H9 (cell line): ENCODE data around the gene CHMP3. TPM values are rescaled to one million over a fixed set of nuclear protein-coding genes. Genes with fewer than 3 reads are reported as not detected.

Source experiments
- DNase-seq: peaks from one replicate; pipeline ENCODE4 v3.0.0-alpha.2; 2017
- H2AFZ ChIP-seq: one replicate; pipeline ENCODE4 v1.6.1; 2013; ENCODE audit warnings: mild to moderate bottlenecking, low read length, control low read depth, moderate library complexity
- H2AK5ac ChIP-seq: 2 replicates; pipeline ENCODE4 v1.6.1; 2013; ENCODE audit warnings: low read length, control low read depth, mixed read lengths; ENCODE audit not compliant: insufficient read length
- H2BK120ac ChIP-seq: one replicate; pipeline ENCODE4 v1.6.1; 2013; ENCODE audit warnings: low read depth, mild to moderate bottlenecking, low read length, control low read depth, inconsistent platforms; ENCODE audit not compliant: poor library complexity, severe bottlenecking
- H2BK12ac ChIP-seq: 2 replicates; pipeline ENCODE4 v1.6.1; 2013; ENCODE audit warnings: low read length, control low read depth, mixed read lengths, low read depth; ENCODE audit not compliant: insufficient read length
- H2BK15ac ChIP-seq: 2 replicates; pipeline ENCODE4 v1.6.1; 2013; ENCODE audit warnings: low read depth, low read length, control low read depth
- H2BK20ac ChIP-seq: one replicate; pipeline ENCODE4 v1.6.1; 2013; ENCODE audit warnings: low read depth, mild to moderate bottlenecking, low read length, control low read depth, inconsistent platforms; ENCODE audit not compliant: poor library complexity, severe bottlenecking
- H2BK5ac ChIP-seq: 2 replicates; pipeline ENCODE4 v1.6.1; 2013; ENCODE audit warnings: low read length, control low read depth, mixed read lengths; ENCODE audit not compliant: insufficient read length
- H3K14ac ChIP-seq: 2 replicates; pipeline ENCODE4 v1.6.1; 2013; ENCODE audit warnings: low read length, control low read depth; ENCODE audit not compliant: insufficient read depth
- H3K18ac ChIP-seq: 2 replicates; pipeline ENCODE4 v1.6.1; 2013; ENCODE audit warnings: low read depth, mild to moderate bottlenecking, mixed read lengths, low read length, control low read depth; ENCODE audit not compliant: insufficient read length
- H3K23ac ChIP-seq: 2 replicates; pipeline ENCODE4 v1.6.1; 2013; ENCODE audit warnings: low read length, control low read depth, mixed read lengths, low read depth; ENCODE audit not compliant: insufficient read length
- H3K23me2 ChIP-seq: 2 replicates; pipeline ENCODE4 v1.6.1; 2013; ENCODE audit warnings: low read depth, mild to moderate bottlenecking, mixed read lengths, low read length, control low read depth; ENCODE audit not compliant: insufficient read length, poor library complexity, severe bottlenecking
- H3K27ac ChIP-seq: 2 replicates; pipeline ENCODE4 v1.5.1; 2013; ENCODE audit warnings: low read length, control low read depth, mixed read lengths, low read depth; ENCODE audit not compliant: insufficient read length
- H3K27me3 ChIP-seq: 2 replicates; pipeline ENCODE4 v1.6.1; 2013; ENCODE audit warnings: low read length, control low read depth, inconsistent platforms; ENCODE audit not compliant: insufficient read depth
- H3K4ac ChIP-seq: 2 replicates; pipeline ENCODE4 v1.6.1; 2013; ENCODE audit warnings: low read depth, mild to moderate bottlenecking, control low read depth, inconsistent platforms, low read length, moderate library complexity
- H3K4me1 ChIP-seq: 2 replicates; pipeline ENCODE4 v1.6.1; 2013; ENCODE audit warnings: low read length, control low read depth, inconsistent platforms; ENCODE audit not compliant: insufficient read depth
- H3K4me2 ChIP-seq: 2 replicates; pipeline ENCODE4 v1.6.1; 2013; ENCODE audit warnings: low read length, control low read depth, mixed read lengths; ENCODE audit not compliant: insufficient read length, insufficient read depth
- H3K56ac ChIP-seq: 2 replicates; pipeline ENCODE4 v1.6.1; 2013; ENCODE audit warnings: low read depth, mild to moderate bottlenecking, mixed read lengths, low read length, control low read depth; ENCODE audit not compliant: insufficient read length
- H3K79me1 ChIP-seq: 2 replicates; pipeline ENCODE4 v1.6.1; 2013; ENCODE audit warnings: low read depth, mild to moderate bottlenecking, moderate library complexity, low read length, control low read depth, inconsistent platforms; ENCODE audit not compliant: insufficient read depth, poor library complexity, severe bottlenecking
- H3K79me2 ChIP-seq: 2 replicates; pipeline ENCODE4 v1.6.1; 2013; ENCODE audit warnings: low read length, control low read depth, inconsistent platforms; ENCODE audit not compliant: insufficient read depth
- H3K9ac ChIP-seq: 2 replicates; pipeline ENCODE4 v1.6.1; 2013; ENCODE audit warnings: low read length, control low read depth, mixed read lengths; ENCODE audit not compliant: insufficient read length; ENCODE audit errors: extremely low read depth
- H3K9me3 ChIP-seq: one replicate; pipeline ENCODE4 v1.6.1; 2013; ENCODE audit warnings: low read depth, low read length, inconsistent platforms; ENCODE audit not compliant: control insufficient read depth
- H3T11ph ChIP-seq: one replicate; pipeline ENCODE4 v1.6.1; 2013; ENCODE audit warnings: mild to moderate bottlenecking, low read length, control low read depth, inconsistent platforms
- H4K20me1 ChIP-seq: one replicate; pipeline ENCODE4 v1.6.1; 2013; ENCODE audit not compliant: control insufficient read depth, insufficient read length, insufficient read depth
- H4K5ac ChIP-seq: 2 replicates; pipeline ENCODE4 v1.6.1; 2013; ENCODE audit warnings: low read depth, mild to moderate bottlenecking, mixed read lengths, low read length, control low read depth; ENCODE audit not compliant: insufficient read length
- H4K8ac ChIP-seq: replicated peaks from 2 replicates; pipeline ENCODE4 v1.6.1; 2013; ENCODE audit warnings: low read length, control low read depth, mixed read lengths, low read depth; ENCODE audit not compliant: insufficient read length
- H4K91ac ChIP-seq: 2 replicates; pipeline ENCODE4 v1.6.1; 2013; ENCODE audit warnings: low read depth, mild to moderate bottlenecking, moderate library complexity, mixed read lengths, low read length, control low read depth; ENCODE audit not compliant: insufficient read length
- H3K27ac Mint-ChIP-seq, 3 experiments: 2 replicates in 2 of 3; 3 replicates in 1 of 3; pipeline ENCODE4 v1.8.0; 2020 to 2021; ENCODE audit warnings: mixed read lengths in 3 of 3, mild to moderate bottlenecking in 1 of 3, moderate library complexity in 1 of 3
- H3K27me3 Mint-ChIP-seq: 2 replicates; pipeline ENCODE4 v1.8.0; 2021; ENCODE audit warnings: low read depth, mild to moderate bottlenecking, moderate library complexity, mixed read lengths
- H3K36me3 Mint-ChIP-seq, 3 experiments: 2 replicates in 2 of 3; 3 replicates in 1 of 3; pipeline ENCODE4 v1.8.0; 2020 to 2021; ENCODE audit warnings: low read depth in 3 of 3, mixed read lengths in 3 of 3; ENCODE audit not compliant: insufficient read depth in 1 of 3
- H3K4me1 Mint-ChIP-seq, 2 experiments: 2 replicates each; pipeline ENCODE4 v1.8.0; 2020; ENCODE audit warnings: mixed read lengths in 2 of 2
- H3K4me3 Mint-ChIP-seq, 2 experiments: 2 replicates in 1 of 2; 3 replicates in 1 of 2; pipeline ENCODE4 v1.8.0; 2020 to 2021; ENCODE audit warnings: mild to moderate bottlenecking in 2 of 2, mixed read lengths in 2 of 2, moderate library complexity in 1 of 2
- H3K9me3 Mint-ChIP-seq, 2 experiments: 2 replicates in 1 of 2; 3 replicates in 1 of 2; pipeline ENCODE4 v1.8.0; 2020; ENCODE audit warnings: mild to moderate bottlenecking in 2 of 2, mixed read lengths in 2 of 2, moderate library complexity in 1 of 2
- CTCF ChIP-seq: fragments of 200-600 bp; sonication (generic); conservative IDR thresholded peaks from 3 replicates; pipeline ENCODE4 v1.8.0; 2021; ENCODE audit warnings: antibody characterized with exemption, mild to moderate bottlenecking
- WGBS: extraction: QIAGEN DNeasy Blood & Tissue Kit; methylation state at CpG from one replicate; pipeline ENCODE4 v1.1.7; 2013; ENCODE audit warnings: missing lambda C conversion rate, low lambda C conversion rate, mixed read lengths; ENCODE audit not compliant: insufficient read length; ENCODE audit errors: extremely low coverage; 5-methylcytosine and 5-hydroxymethylcytosine counted together
- total RNA-seq: library from RNA; stranded (reverse); gene quantifications from 2 replicates; pipeline ENCODE4 v1.2.1, GENCODE V29; 2021

CHMP3 gene
- total RNA-seq, 1 experiment from 2014 or later: 28.8 TPM

- no peak for TF ChIP-seq CTCF
- no peak overlapping the region for H2BK120ac ChIP-seq
- H2AFZ ChIP-seq: no peak overlapping the region
- H3K4me2 ChIP-seq: no peak overlapping the region
- H3K4me1 Mint-ChIP-seq: peaks cover 4 to 6% of the 10 kb centered on the region in 2 experiments
- no peak overlapping the region for H2BK20ac ChIP-seq
- no peaks in the 10 kb centered on the region for H3K27me3 ChIP-seq
- no peaks in the 10 kb centered on the region for H3K4me1 ChIP-seq
- no peak overlapping the region for H3K4me3 Mint-ChIP-seq
- peaks cover 12 to 61% (median 56%) of the 10 kb centered on the region in 3 experiments; a peak in 5 of 7 replicates for H3K36me3 Mint-ChIP-seq
- no peak overlapping the region for H2AK5ac ChIP-seq
- H3K9me3 Mint-ChIP-seq: no peaks in the 10 kb centered on the region
- no peaks in the 10 kb centered on the region for H3K79me1 ChIP-seq
- H3K27ac ChIP-seq: no peak overlapping the region
- H2BK15ac ChIP-seq: no peak overlapping the region
- no peak overlapping the region for H4K8ac ChIP-seq
- H3K4ac ChIP-seq: no peak overlapping the region
- no peaks in the 10 kb centered on the region for H3K79me2 ChIP-seq
- H3K14ac ChIP-seq: no peak overlapping the region
- H3K18ac ChIP-seq: no peak overlapping the region
- no peak for DNase-seq
- H3T11ph ChIP-seq: no peak overlapping the region
- no peak overlapping the region for H4K91ac ChIP-seq
- no peaks in the 10 kb centered on the region for H3K23me2 ChIP-seq
- no CpG with 5 or more reads among the region's 6 CpGs for WGBS
- no peak overlapping the region for H2BK12ac ChIP-seq
- no peak overlapping the region for H3K9ac ChIP-seq
- no peak overlapping the region for H3K23ac ChIP-seq
- H2BK5ac ChIP-seq: no peak overlapping the region
- no peak overlapping the region for H3K27ac Mint-ChIP-seq
- no peak overlapping the region for H3K56ac ChIP-seq
- H3K9me3 ChIP-seq: no peaks in the 10 kb centered on the region
- H4K5ac ChIP-seq: no peak overlapping the region
- no peaks in the 10 kb centered on the region for H3K27me3 Mint-ChIP-seq
- no peaks in the 10 kb centered on the region for H4K20me1 ChIP-seq
Observed at GRCh38 chr2:86471637-86472036, 91.6 kb downstream of the CHMP3 start.
